Measurements from ENCODE around the gene SLC51A.

- TF ChIP-seq CTCF (IDR thresholded peaks at IDR 0.05) (no peak), POLR2A (IDR thresholded peaks at IDR 0.05) (no peak), POLR2AphosphoS5 (IDR thresholded peaks at IDR 0.05) (no peak), EP300 (IDR thresholded peaks at IDR 0.05) (no peak)
Observed at GRCh38 chr3:196215493-196216020, 777 bp upstream of the SLC51A start.
